GF-D8 (cell line): ENCODE results near the gene SYT3.
"Not testable (repeated sequence)": the region's sequence is repeated elsewhere in the genome, so short reads cannot be mapped to it uniquely, and the experiment has no call there.

Experiments
- DNase-seq: peaks from one replicate; lab custom pipeline; 2025; lab: John Stamatoyannopoulos, UW

The SYT3 gene

GRCh38 chr19:50602935-50603334 lies 36.7 kb downstream of the SYT3 start:
- DNase-seq: no peak

- DNase-seq: no peak
These were observed 37.2 kb downstream of the SYT3 start for GRCh38 chr19:50602496-50602895.

- no peak for DNase-seq
These were observed 37.6 kb downstream of the SYT3 start for GRCh38 chr19:50602089-50602422.

- no peak for DNase-seq
These were observed 38.1 kb downstream of the SYT3 start for GRCh38 chr19:50601407-50602088.

- DNase-seq: no peak
These were observed 40.3 kb downstream of the SYT3 start for GRCh38 chr19:50599427-50599826.

GRCh38 chr19:50590191-50590590 lies 49.5 kb downstream of the SYT3 start:
- no peak for DNase-seq

GRCh38 chr19:50581795-50582660 lies 57.7 kb downstream of the SYT3 start:
- not testable (repeated sequence) for DNase-seq

- DNase-seq: no peak
These were observed 58.6 kb downstream of the SYT3 start for GRCh38 chr19:50580970-50581634.

- no peak for DNase-seq
These were observed 59.4 kb downstream of the SYT3 start for GRCh38 chr19:50580240-50580639.

GRCh38 chr19:50576769-50577168 lies 62.9 kb downstream of the SYT3 start:
- not testable (repeated sequence) for DNase-seq

- no peak for DNase-seq
These were observed 65.8 kb downstream of the SYT3 start for GRCh38 chr19:50573741-50574461.
